ENCODE results near the gene ISG20L2.
A peak's percentile ranks its signal among the peaks of the same experiment; 100 is the strongest.
"Not testable (repeated sequence)": the region's sequence is repeated elsewhere in the genome, so short reads cannot be mapped to it uniquely, and the experiment has no call there.

Gene ISG20L2

GRCh38 chr1:156728599-156729462, at the start of gene ISG20L2:
TSS of gene ISG20L2 (minus strand) at chr1:156728766. CDS start at chr1:156727652, 1,114 bp downstream.
- DNase-seq (ENCODE audit: low spot score), result peak; percentile 90
- no peak for FAIRE-seq

DNA sequence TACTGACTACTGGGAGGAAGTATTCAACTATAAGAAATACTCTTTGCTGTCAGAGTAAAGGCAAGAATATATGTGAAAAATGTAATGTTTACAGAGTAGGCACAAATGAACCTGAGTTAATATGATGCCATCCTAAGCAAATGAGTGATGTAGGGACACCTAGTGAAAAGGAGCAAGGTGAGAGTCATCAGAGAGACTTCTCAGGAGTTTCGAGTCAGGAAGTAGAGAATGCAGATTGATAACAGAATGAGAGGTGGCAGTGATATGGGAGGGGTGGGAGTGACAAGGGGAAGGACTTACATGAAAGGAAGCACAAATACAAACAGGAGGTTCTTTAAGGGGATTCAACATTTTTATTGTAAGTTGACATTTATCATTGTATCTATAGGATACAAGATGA, 49.0 kb upstream of the ISG20L2 start:
- FAIRE-seq (no peak), DNase-seq (ENCODE audit: low spot score) (no peak)

GRCh38 chr1:156776942-156777341, 48.4 kb upstream of the ISG20L2 start:
- FAIRE-seq, result no peak
- no peak for DNase-seq (ENCODE audit: low spot score)

- no peak for DNase-seq (ENCODE audit: low spot score)
- no peak for FAIRE-seq
These were observed 47.2 kb upstream of the ISG20L2 start for GRCh38 chr1:156775799-156776198.

DNA sequence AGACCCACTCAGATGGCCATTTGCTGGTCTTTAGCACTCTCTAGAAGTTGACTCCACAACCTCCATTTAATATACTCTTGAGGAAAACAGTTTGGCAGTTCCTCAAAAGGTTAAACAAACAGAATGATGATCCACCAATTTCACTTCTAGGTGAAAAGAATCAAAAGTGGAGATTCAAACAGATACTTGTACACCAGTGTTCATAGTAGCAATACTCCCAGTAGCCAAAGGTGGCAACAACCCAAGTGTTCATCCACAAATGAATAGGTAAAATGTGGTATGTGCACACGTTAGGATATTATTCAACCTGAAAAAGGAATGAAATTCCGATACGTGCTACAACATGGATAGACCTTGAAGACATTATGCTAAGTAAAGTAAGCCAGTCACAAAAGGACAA, 45.0 kb upstream of the ISG20L2 start:
- DNase-seq (ENCODE audit: low spot score) (no peak), FAIRE-seq (no peak)

DNA sequence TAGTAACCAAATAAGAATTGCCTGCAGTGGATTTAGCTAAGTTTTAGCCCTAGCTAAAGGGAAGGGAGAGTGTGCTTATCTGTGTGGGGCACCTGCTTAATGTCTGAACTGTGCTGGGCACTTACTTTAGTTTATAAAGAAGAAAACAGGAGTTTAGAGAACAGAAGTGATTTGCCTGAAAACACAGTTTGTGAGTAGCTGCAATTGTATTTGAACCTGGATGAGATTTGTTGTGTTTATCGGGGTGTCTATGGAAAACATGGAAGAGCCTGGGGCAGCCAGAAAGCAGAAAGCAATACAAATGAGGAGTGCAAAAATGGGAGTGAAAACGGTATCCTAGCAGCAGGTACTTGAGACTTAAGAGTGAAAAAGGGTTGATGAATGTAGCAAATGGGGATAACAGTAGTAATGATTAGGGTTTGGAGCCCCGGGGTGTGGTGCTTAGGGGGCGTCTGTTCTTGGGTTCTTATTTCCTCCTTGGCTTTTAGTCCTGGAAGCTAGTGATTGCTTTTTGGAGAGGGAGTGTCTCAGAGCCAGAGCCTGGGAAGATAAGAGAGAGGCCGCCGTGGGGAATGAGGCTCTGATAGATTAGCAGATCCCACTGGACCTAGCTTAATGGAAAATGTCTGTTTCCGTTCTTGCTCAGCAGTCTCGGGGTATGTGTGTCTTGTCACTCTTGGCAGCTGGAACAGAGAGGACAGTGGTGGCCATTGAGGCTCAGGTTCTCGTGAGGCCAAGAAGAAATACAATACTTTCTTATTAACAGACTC, 44.3 kb upstream of the ISG20L2 start:
- FAIRE-seq (no peak), DNase-seq (ENCODE audit: low spot score) (no peak)

DNA sequence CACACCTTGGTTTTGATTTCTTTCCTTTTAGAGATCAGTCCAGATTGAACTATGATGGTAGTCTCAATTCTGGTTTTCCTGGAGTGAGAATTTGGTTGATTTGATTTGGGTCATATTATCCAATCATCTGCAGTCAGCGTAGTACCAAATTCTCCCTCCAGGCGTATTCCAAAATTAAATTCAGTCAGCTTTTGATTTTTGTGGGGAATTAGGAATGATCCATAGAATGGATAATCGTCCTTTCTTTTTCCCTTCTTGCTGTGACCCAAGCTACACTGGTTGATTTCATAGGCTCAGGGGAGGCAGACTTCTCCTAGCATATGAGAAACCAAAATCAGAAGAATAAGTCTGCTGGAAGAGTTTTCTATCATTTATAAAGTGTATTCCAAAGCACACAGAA, 43.7 kb upstream of the ISG20L2 start:
- no peak for DNase-seq (ENCODE audit: low spot score)
- no peak for FAIRE-seq

GRCh38 chr1:156768610-156769295, 40.2 kb upstream of the ISG20L2 start:
- no peak for FAIRE-seq

GRCh38 chr1:156767879-156768604, 39.5 kb upstream of the ISG20L2 start:
- FAIRE-seq, result no peak
- no peak for DNase-seq (ENCODE audit: low spot score)

More at GRCh38 chr1:156768610-156769295, 40.2 kb upstream of the ISG20L2 start:
- no peak for DNase-seq (ENCODE audit: low spot score)

DNA sequence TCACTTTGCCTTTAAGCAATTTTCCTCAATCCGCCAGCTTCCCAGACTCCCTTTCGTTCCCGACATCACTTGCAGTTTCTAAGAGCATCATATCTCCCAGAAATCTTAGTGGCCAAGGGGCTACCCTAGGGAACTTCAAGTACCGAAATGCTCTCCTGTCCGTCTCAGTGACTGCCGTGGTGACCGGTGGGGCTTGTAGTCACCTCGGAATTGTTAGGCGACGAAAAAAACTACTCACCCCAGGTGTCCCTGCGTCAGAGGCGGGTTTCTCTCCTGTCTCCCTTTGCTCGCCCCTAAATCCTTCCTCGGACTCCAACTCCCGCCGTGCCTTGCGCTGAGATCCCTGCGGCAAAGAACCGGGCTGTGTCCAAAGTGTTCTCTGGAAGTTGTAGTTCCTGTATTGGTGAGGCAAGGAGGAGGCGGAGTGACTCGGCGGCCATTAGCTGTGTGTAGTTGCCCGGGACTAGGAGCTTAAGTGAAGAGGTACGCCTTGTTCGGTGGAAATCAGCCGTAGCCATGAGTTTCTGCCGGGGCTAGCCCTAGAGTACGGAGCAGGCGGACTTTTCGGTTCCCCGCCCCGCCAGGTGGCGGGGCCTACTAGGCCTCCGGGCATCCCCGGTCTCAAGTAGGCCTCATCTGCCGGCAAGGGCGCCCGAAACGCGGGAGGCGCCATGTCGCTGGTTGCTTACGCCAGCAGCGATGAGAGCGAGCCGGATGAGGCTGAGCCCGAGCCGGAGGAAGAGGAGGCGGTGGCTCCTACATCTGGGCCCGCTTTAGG, 38.7 kb upstream of the ISG20L2 start, which contains the start of gene PRCC:
Gene PRCC (plus strand): TSS at position 435 of the 778 bp plus-strand sequence. CDS start 237 bp downstream, at position 672.
- peak; percentile 94 for FAIRE-seq
- peak; percentile 100 for DNase-seq (ENCODE audit: low spot score)

- FAIRE-seq (no peak), DNase-seq (ENCODE audit: low spot score) (no peak)
These were observed 37.9 kb upstream of the ISG20L2 start for GRCh38 chr1:156766298-156767100.

DNA sequence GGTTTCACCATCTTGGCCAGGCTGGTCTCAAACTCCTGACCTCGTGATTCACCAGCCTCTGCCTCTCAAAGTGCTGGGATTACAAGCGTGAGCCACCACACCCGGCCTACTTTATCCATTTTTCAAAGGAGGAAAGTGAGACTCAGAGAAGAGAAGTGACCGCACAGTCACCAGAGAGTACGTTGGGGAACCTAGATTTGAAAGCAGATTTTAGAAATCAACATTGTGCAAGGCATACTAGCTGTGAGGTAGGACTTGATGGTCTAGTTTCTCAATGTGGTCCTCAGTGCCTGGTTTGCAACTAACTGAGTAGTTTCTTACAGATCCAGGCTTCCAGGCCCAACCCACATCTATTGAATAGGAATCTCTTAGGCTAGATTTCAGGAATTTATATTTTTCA, 37.1 kb upstream of the ISG20L2 start:
- no peak for FAIRE-seq
- no peak for DNase-seq (ENCODE audit: low spot score)

DNA sequence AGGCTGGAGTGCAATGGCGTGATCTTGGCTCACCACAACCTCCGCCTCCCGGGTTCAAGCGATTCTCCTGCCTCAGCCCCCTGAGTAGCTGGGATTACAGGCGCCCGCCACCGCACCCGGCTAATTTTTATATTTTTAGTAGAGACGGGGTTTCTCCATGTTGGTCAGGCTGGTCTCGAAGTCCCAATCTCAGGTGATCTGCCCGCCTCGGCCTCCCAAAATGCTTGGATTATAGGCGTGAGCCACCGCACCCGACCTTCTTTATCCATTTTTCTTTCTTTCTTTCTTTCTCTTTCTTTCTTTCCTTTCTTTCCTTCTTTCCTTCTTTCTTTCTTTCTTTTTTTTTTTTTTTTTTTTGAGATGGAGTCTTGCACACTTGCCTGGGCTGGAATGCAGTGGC, 36.6 kb upstream of the ISG20L2 start:
- FAIRE-seq, result not testable (repeated sequence)

GRCh38 chr1:156760796-156761104, 32.2 kb upstream of the ISG20L2 start:
- DNase-seq (ENCODE audit: low spot score) (no peak), FAIRE-seq (no peak)

More for the DNA sequence above, 36.6 kb upstream of the ISG20L2 start:
- not testable (repeated sequence) for DNase-seq (ENCODE audit: low spot score)

GRCh38 chr1:156760092-156760795, 31.7 kb upstream of the ISG20L2 start:
- FAIRE-seq (no peak), DNase-seq (ENCODE audit: low spot score) (no peak)

DNA sequence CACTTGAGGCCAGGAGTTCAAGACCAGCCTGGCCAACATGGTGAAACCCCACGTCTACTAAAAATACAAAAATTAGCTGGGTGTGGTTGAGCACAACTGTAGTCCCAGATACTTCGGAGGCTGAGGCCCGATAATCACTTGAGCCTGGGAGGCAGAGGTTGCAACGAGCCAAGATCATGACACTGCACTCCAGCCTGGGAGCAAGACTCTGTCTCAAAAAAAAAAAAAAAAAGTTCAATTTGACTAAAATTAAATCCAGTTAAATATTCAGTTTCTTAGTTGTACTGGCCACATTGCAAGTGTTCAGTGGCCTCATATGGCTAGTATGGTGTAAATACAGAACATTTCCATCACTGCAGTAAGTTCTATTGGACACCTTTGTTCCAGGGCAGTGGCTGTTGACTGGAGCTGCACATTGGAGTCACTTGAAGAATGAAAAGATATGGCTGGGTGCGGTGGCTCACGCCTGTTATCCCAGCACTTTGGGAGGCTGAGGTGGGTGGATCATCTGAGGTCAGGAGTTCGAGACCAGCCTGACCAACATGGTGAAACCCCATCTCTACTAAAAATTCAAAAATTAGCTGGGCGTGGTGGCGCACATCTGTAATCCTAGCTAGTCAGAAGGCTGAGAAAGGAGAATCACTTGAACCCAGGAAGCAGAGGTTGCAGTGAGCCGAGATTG, 29.1 kb upstream of the ISG20L2 start:
- FAIRE-seq, result not testable (repeated sequence)

GRCh38 chr1:156756355-156756754, 27.8 kb upstream of the ISG20L2 start:
- FAIRE-seq (no peak), DNase-seq (ENCODE audit: low spot score) (no peak)

More for the DNA sequence above, 29.1 kb upstream of the ISG20L2 start:
- not testable (repeated sequence) for DNase-seq (ENCODE audit: low spot score)

- DNase-seq (ENCODE audit: low spot score), result no peak
- no peak for FAIRE-seq
These were observed 27.0 kb upstream of the ISG20L2 start for GRCh38 chr1:156755527-156755950.
